ENCODE results near the gene NME1. TPM values are rescaled to one million over a fixed set of nuclear protein-coding genes. Genes with fewer than 3 reads are reported as not detected.

Gene NME1
- total and polyA plus RNA-seq, 9 of the 15 experiments (the other 6 are each of a cell fraction or from before 2014, with no cell fraction given), result 449 to 1,588 (median 604) TPM

- TF ChIP-seq ZNF76 (CRISPR knock-in tag; IDR thresholded peaks at IDR 0.05; ENCODE audit: borderline replicate concordance) (no peak), BDP1 (IDR thresholded peaks at IDR 0.05; ENCODE audit: insufficient read depth, insufficient read length) (no peak), EHMT2 (IDR thresholded peaks at IDR 0.05) (peak; percentile 59; the same call in 1 of the 2 replicates), CAMTA2 (CRISPR knock-in tag; conservative IDR thresholded peaks at IDR 0.05) (no peak), ELF2 (CRISPR knock-in tag; IDR thresholded peaks at IDR 0.05) (no peak), ZNF146 (CRISPR knock-in tag; IDR thresholded peaks at IDR 0.05; ENCODE audit: unreplicated experiment) (no peak), CC2D1A (IDR thresholded peaks at IDR 0.05) (no peak; the same call in 1 of the 2 replicates), ZBTB12 (CRISPR knock-in tag; IDR thresholded peaks at IDR 0.05) (no peak), HMG20B (CRISPR knock-in tag; IDR thresholded peaks at IDR 0.05) (no peak), ZNF561 (CRISPR knock-in tag; conservative IDR thresholded peaks at IDR 0.05) (no peak), MLX (CRISPR knock-in tag; conservative IDR thresholded peaks at IDR 0.05) (no peak), PHF8 (IDR thresholded peaks at IDR 0.05; ENCODE audit: borderline replicate concordance, low read length) (peak; percentile 58; the same call in 1 of the 2 replicates), POLR2AphosphoS2 (IDR thresholded peaks at IDR 0.05; ENCODE audit: low read length) (peak; percentile 78; the same call in 1 of the 2 replicates), RBM15 (IDR thresholded peaks at IDR 0.05; ENCODE audit: insufficient read depth, low read length) (no peak), ZBTB40 (IDR thresholded peaks at IDR 0.05) (0 out of 2 replicates have a peak, but pooled peaks have one; percentile 54), ZBTB40 (CRISPR knock-in tag; IDR thresholded peaks at IDR 0.05) (no peak)
Measured at GRCh38 chr17:51121620-51122472, 31.5 kb upstream of the NME1 start (continued).

Measured in K562 (cell line).